GM23338 (cell line): Measurements from ENCODE around the gene ARHGEF10L. TPM values are rescaled to one million over a fixed set of nuclear protein-coding genes. Genes with fewer than 3 reads are reported as not detected.
A peak's percentile ranks its signal among the peaks of the same experiment; 100 is the strongest.

Experiments used
- ATAC-seq: fragments of 200-7000 bp; cut with Tn5 transposase; 3 replicates; pipeline ENCODE4 v1.9.1; 2020
- DNase-seq: peaks from one replicate; pipeline ENCODE4 v3.0.0-alpha.2; 2015; ENCODE audit warnings: low spot score
- H2AFZ ChIP-seq: fragments of 200-600 bp; sonication (generic); 2 replicates; pipeline ENCODE4 v1.8.0; 2016; ENCODE audit warnings: antibody characterized with exemption, mild to moderate bottlenecking, moderate library complexity
- H3F3A ChIP-seq: fragments of 200-600 bp; sonication (generic); replicated peaks from 2 replicates; pipeline ENCODE4 v1.8.0; 2017; ENCODE audit warnings: antibody characterized with exemption, mixed run types, low read depth
- H3K27ac ChIP-seq: fragments of 200-600 bp; sonication (generic); 2 replicates; pipeline ENCODE4 v1.6.1; 2016; ENCODE audit warnings: low read depth
- H3K27me3 ChIP-seq: fragments of 200-600 bp; sonication (generic); 2 replicates; pipeline ENCODE4 v1.8.0; 2016; ENCODE audit warnings: mild to moderate bottlenecking, mixed run types, moderate library complexity; ENCODE audit not compliant: insufficient read depth
- H3K36me3 ChIP-seq: fragments of 200-600 bp; sonication (generic); 2 replicates; pipeline ENCODE4 v1.8.0; 2016; ENCODE audit warnings: mild to moderate bottlenecking; ENCODE audit not compliant: insufficient read depth
- H3K4me1 ChIP-seq: fragments of 200-600 bp; sonication (generic); 2 replicates; pipeline ENCODE4 v1.8.0; 2016; ENCODE audit warnings: mild to moderate bottlenecking, moderate library complexity; ENCODE audit not compliant: insufficient read depth
- H3K4me2 ChIP-seq: fragments of 200-600 bp; sonication (generic); 2 replicates; pipeline ENCODE4 v1.7.1; 2017; ENCODE audit warnings: mixed run types
- H3K4me3 ChIP-seq: fragments of 200-600 bp; sonication (generic); 2 replicates; pipeline ENCODE4 v1.6.1; 2016; ENCODE audit warnings: mixed run types
- H3K79me2 ChIP-seq: fragments of 200-600 bp; sonication (generic); replicated peaks from 2 replicates; pipeline ENCODE4 v1.8.0; 2017; ENCODE audit warnings: mild to moderate bottlenecking; ENCODE audit not compliant: insufficient read depth
- H3K9me2 ChIP-seq: fragments of 200-600 bp; sonication (generic); 2 replicates; pipeline ENCODE4 v1.8.0; 2017; ENCODE audit not compliant: insufficient read depth
- H4K20me1 ChIP-seq: fragments of 200-600 bp; sonication (generic); replicated peaks from 2 replicates; pipeline ENCODE4 v1.8.0; 2017; ENCODE audit warnings: mild to moderate bottlenecking; ENCODE audit not compliant: insufficient read depth
- H3K27ac Mint-ChIP-seq: 2 replicates; pipeline ENCODE4 v1.8.0; 2020; ENCODE audit warnings: inconsistent platforms, mild to moderate bottlenecking, moderate library complexity, mixed read lengths
- H3K27me3 Mint-ChIP-seq: 3 replicates; pipeline ENCODE4 v1.8.0; 2022; ENCODE audit warnings: low read depth, mild to moderate bottlenecking, moderate library complexity, mixed read lengths, inconsistent platforms; ENCODE audit not compliant: insufficient read depth, poor library complexity
- H3K36me3 Mint-ChIP-seq: 3 replicates; pipeline ENCODE4 v1.8.0; 2021; ENCODE audit warnings: low read depth, mild to moderate bottlenecking, inconsistent platforms, moderate library complexity, mixed read lengths
- H3K4me1 Mint-ChIP-seq: 3 replicates; pipeline ENCODE4 v1.8.0; 2020; ENCODE audit warnings: mild to moderate bottlenecking, inconsistent platforms, mixed read lengths
- H3K4me3 Mint-ChIP-seq: 3 replicates; pipeline ENCODE4 v1.8.0; 2021; ENCODE audit warnings: moderate library complexity, mild to moderate bottlenecking, inconsistent platforms, mixed read lengths
- H3K9me3 Mint-ChIP-seq: 3 replicates; pipeline ENCODE4 v1.8.0; 2020; ENCODE audit warnings: moderate library complexity, mild to moderate bottlenecking, inconsistent platforms, mixed read lengths
- CREB1 ChIP-seq: fragments of 250-450 bp; sonication (Bioruptor Pico); IDR thresholded peaks from 2 replicates; pipeline ENCODE4 v1.5.0; 2020; ENCODE audit warnings: low read depth, mild to moderate bottlenecking, moderate library complexity
- ETS1 ChIP-seq: IDR thresholded peaks from 2 replicates; pipeline ENCODE4 v1.6.1; 2016; ENCODE audit warnings: antibody characterized with exemption
- EZH2 ChIP-seq: fragments of 200-600 bp; sonication (generic); IDR thresholded peaks from one replicate; pipeline ENCODE4 v1.8.0; 2017; ENCODE audit warnings: antibody characterized with exemption, mild to moderate bottlenecking, low read depth; ENCODE audit not compliant: unreplicated experiment
- EZH2phosphoT487 ChIP-seq: fragments of 200-600 bp; sonication (generic); IDR thresholded peaks from one replicate; pipeline ENCODE4 v1.8.1; 2018; ENCODE audit warnings: antibody characterized with exemption; ENCODE audit not compliant: unreplicated experiment
- JUNB ChIP-seq: IDR thresholded peaks from one replicate; pipeline ENCODE4 v1.6.1; 2016; ENCODE audit warnings: antibody characterized with exemption; ENCODE audit not compliant: unreplicated experiment
- NANOG ChIP-seq: IDR thresholded peaks from 2 replicates; pipeline ENCODE4 v1.6.1; 2016; ENCODE audit warnings: antibody characterized with exemption, borderline replicate concordance
- POLR2AphosphoS5 ChIP-seq: IDR thresholded peaks from 2 replicates; pipeline ENCODE4 v1.6.1; 2016; ENCODE audit warnings: antibody characterized with exemption, low read depth
- STAT1 ChIP-seq: IDR thresholded peaks from one replicate; pipeline ENCODE4 v1.6.1; 2016; ENCODE audit warnings: antibody characterized with exemption; ENCODE audit not compliant: unreplicated experiment
- ZNF114 ChIP-seq: fragments of 250-450 bp; sonication (Bioruptor Pico); IDR thresholded peaks from 2 replicates; pipeline ENCODE4 v1.5.0; 2020; ENCODE audit warnings: mild to moderate bottlenecking, moderate library complexity
- polyA plus RNA-seq: library from polyadenylated mRNA; unstranded; fragments of >200 nt; fragmentation: Nextera tagmentation; extraction: Ambion mirVana; gene quantifications from 2 replicates; pipeline ENCODE4 v1.2.1, GENCODE V29; 2016
- total RNA-seq: library from RNA; depleted of rRNA; stranded (reverse); fragments of >200 nt; shearing (Covaris generic); gene quantifications from 2 replicates; pipeline ENCODE4 v1.2.3, GENCODE V29; 2014
- TF ChIP-seq, protein P1 (sequence below): IDR thresholded peaks from one replicate; pipeline ENCODE4 v1.6.1; 2018; ENCODE audit warnings: antibody characterized with exemption; ENCODE audit not compliant: unreplicated experiment
- TF ChIP-seq, protein P2 (sequence below): fragments of 250-450 bp; sonication (Bioruptor Pico); IDR thresholded peaks from 2 replicates; pipeline ENCODE4 v1.5.0; 2020; ENCODE audit warnings: mild to moderate bottlenecking, moderate library complexity
- TF ChIP-seq, protein P3 (sequence below), 2 experiments: fragments of 200-600 bp in 1 of 2; sonication (generic) in 1 of 2; conservative IDR thresholded peaks; 2 replicates each; pipeline versions ENCODE4 v1.5.1 to v1.6.1; 2016 to 2017; ENCODE audit warnings: antibody characterized with exemption in 2 of 2, low read depth in 2 of 2, mild to moderate bottlenecking in 2 of 2, moderate library complexity in 1 of 2

The ARHGEF10L gene
- total and polyA plus RNA-seq, 2 experiments from 2014 or later, result 12.1 to 46.8 TPM

DNA sequence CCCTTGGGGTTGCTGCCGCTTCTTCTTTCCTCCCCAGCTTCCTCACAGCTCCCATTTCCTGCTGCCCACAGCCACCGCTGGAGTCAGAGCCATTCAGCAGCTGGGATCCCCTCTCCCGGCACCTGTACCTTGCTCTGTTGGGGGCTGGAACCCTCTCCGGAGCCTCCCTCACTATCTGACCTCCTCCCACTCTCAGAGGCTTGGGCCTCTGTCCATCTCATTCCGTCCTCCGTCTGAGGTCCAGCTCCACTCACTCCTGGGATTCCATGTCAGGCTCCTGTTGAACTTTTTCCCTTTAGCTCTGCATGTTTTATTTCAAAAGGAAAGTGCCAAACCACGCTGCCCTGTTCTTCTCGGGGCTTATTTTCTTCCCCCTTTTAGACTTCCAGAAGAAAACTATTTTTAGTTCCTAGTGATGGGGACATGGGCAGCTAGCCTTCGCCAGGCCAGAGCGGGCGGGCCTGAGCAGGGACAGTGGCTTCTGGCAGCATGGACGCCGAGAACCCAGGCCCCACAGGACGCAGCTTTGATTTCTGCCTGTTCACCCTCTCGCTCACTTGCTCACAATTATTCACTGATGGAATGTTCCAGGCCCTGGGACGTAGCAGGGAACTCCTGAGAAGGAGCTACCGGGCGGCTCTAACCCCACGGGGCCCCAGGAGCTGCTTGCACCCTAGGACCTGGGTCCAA is 79.2 kb downstream of the ARHGEF10L start:
- no peak overlapping the region for H2AFZ ChIP-seq
- H3K36me3 ChIP-seq, result no peaks in the 10 kb centered on the region
- no peak overlapping the region; the same call in 2 of the 3 replicates for H3K4me3 Mint-ChIP-seq

More for the DNA sequence above, 79.2 kb downstream of the ARHGEF10L start:
- Histone ChIP-seq H3K9me2 (no peaks in the 10 kb centered on the region), H3K4me2 (no peak overlapping the region), H3K79me2 (no peaks in the 10 kb centered on the region), H3K27me3 (no peaks in the 10 kb centered on the region), H3K4me1 (no peaks in the 10 kb centered on the region), H4K20me1 (no peaks in the 10 kb centered on the region), H3K4me3 (no peak overlapping the region), H3F3A (no peaks in the 10 kb centered on the region), H3K27ac (no peak overlapping the region)
- peaks cover 17% of the 10 kb centered on the region for H3K36me3 Mint-ChIP-seq
- no peaks in the 10 kb centered on the region for H3K9me3 Mint-ChIP-seq
- peaks cover 3% of the 10 kb centered on the region; the same call in 1 of the 3 replicates for H3K4me1 Mint-ChIP-seq
- H3K27ac Mint-ChIP-seq, result peak overlapping the region; percentile 20; the same call in 1 of the 2 replicates
- ATAC-seq (no peak), DNase-seq (no peak)
- TF ChIP-seq EZH2phosphoT487 (no peak), ZNF114 (no peak), JUNB (no peak), EZH2 (no peak), STAT1 (no peak), ETS1 (no peak), POLR2AphosphoS5 (no peak), CREB1 (no peak), NANOG (no peak)
- TF ChIP-seq, protein P1, sequence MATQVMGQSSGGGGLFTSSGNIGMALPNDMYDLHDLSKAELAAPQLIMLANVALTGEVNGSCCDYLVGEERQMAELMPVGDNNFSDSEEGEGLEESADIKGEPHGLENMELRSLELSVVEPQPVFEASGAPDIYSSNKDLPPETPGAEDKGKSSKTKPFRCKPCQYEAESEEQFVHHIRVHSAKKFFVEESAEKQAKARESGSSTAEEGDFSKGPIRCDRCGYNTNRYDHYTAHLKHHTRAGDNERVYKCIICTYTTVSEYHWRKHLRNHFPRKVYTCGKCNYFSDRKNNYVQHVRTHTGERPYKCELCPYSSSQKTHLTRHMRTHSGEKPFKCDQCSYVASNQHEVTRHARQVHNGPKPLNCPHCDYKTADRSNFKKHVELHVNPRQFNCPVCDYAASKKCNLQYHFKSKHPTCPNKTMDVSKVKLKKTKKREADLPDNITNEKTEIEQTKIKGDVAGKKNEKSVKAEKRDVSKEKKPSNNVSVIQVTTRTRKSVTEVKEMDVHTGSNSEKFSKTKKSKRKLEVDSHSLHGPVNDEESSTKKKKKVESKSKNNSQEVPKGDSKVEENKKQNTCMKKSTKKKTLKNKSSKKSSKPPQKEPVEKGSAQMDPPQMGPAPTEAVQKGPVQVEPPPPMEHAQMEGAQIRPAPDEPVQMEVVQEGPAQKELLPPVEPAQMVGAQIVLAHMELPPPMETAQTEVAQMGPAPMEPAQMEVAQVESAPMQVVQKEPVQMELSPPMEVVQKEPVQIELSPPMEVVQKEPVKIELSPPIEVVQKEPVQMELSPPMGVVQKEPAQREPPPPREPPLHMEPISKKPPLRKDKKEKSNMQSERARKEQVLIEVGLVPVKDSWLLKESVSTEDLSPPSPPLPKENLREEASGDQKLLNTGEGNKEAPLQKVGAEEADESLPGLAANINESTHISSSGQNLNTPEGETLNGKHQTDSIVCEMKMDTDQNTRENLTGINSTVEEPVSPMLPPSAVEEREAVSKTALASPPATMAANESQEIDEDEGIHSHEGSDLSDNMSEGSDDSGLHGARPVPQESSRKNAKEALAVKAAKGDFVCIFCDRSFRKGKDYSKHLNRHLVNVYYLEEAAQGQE, result no peak
- TF ChIP-seq, protein P2, sequence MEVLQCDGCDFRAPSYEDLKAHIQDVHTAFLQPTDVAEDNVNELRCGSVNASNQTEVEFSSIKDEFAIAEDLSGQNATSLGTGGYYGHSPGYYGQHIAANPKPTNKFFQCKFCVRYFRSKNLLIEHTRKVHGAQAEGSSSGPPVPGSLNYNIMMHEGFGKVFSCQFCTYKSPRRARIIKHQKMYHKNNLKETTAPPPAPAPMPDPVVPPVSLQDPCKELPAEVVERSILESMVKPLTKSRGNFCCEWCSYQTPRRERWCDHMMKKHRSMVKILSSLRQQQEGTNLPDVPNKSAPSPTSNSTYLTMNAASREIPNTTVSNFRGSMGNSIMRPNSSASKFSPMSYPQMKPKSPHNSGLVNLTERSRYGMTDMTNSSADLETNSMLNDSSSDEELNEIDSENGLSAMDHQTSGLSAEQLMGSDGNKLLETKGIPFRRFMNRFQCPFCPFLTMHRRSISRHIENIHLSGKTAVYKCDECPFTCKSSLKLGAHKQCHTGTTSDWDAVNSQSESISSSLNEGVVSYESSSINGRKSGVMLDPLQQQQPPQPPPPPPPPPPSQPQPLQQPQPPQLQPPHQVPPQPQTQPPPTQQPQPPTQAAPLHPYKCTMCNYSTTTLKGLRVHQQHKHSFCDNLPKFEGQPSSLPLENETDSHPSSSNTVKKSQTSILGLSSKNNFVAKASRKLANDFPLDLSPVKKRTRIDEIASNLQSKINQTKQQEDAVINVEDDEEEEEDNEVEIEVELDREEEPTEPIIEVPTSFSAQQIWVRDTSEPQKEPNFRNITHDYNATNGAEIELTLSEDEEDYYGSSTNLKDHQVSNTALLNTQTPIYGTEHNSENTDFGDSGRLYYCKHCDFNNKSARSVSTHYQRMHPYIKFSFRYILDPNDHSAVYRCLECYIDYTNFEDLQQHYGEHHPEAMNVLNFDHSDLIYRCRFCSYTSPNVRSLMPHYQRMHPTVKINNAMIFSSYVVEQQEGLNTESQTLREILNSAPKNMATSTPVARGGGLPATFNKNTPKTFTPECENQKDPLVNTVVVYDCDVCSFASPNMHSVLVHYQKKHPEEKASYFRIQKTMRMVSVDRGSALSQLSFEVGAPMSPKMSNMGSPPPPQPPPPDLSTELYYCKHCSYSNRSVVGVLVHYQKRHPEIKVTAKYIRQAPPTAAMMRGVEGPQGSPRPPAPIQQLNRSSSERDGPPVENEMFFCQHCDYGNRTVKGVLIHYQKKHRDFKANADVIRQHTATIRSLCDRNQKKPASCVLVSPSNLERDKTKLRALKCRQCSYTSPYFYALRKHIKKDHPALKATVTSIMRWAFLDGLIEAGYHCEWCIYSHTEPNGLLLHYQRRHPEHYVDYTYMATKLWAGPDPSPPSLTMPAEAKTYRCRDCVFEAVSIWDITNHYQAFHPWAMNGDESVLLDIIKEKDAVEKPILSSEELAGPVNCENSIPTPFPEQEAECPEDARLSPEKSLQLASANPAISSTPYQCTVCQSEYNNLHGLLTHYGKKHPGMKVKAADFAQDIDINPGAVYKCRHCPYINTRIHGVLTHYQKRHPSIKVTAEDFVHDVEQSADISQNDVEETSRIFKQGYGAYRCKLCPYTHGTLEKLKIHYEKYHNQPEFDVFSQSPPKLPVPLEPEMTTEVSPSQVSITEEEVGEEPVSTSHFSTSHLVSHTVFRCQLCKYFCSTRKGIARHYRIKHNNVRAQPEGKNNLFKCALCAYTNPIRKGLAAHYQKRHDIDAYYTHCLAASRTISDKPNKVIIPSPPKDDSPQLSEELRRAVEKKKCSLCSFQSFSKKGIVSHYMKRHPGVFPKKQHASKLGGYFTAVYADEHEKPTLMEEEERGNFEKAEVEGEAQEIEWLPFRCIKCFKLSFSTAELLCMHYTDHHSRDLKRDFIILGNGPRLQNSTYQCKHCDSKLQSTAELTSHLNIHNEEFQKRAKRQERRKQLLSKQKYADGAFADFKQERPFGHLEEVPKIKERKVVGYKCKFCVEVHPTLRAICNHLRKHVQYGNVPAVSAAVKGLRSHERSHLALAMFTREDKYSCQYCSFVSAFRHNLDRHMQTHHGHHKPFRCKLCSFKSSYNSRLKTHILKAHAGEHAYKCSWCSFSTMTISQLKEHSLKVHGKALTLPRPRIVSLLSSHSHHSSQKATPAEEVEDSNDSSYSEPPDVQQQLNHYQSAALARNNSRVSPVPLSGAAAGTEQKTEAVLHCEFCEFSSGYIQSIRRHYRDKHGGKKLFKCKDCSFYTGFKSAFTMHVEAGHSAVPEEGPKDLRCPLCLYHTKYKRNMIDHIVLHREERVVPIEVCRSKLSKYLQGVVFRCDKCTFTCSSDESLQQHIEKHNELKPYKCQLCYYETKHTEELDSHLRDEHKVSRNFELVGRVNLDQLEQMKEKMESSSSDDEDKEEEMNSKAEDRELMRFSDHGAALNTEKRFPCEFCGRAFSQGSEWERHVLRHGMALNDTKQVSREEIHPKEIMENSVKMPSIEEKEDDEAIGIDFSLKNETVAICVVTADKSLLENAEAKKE (CRISPR knock-in tag), result no peak
- TF ChIP-seq, protein P3, sequence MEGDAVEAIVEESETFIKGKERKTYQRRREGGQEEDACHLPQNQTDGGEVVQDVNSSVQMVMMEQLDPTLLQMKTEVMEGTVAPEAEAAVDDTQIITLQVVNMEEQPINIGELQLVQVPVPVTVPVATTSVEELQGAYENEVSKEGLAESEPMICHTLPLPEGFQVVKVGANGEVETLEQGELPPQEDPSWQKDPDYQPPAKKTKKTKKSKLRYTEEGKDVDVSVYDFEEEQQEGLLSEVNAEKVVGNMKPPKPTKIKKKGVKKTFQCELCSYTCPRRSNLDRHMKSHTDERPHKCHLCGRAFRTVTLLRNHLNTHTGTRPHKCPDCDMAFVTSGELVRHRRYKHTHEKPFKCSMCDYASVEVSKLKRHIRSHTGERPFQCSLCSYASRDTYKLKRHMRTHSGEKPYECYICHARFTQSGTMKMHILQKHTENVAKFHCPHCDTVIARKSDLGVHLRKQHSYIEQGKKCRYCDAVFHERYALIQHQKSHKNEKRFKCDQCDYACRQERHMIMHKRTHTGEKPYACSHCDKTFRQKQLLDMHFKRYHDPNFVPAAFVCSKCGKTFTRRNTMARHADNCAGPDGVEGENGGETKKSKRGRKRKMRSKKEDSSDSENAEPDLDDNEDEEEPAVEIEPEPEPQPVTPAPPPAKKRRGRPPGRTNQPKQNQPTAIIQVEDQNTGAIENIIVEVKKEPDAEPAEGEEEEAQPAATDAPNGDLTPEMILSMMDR (conservative IDR thresholded peaks at IDR 0.05; ENCODE audit: low read depth in 2 of 2), result no peak
- H3K27me3 Mint-ChIP-seq, result peaks cover 2% of the 10 kb centered on the region
